Activated CD8-positive, alpha-beta T cell treated with anti-CD3 and anti-CD28 coated beads for 36 hours (primary cell): ENCODE results near the gene ORM2. TPM values are rescaled to one million over a fixed set of nuclear protein-coding genes. Genes with fewer than 3 reads are reported as not detected.
A peak's percentile ranks its signal among the peaks of the same experiment; 100 is the strongest.

Experiments used
- ATAC-seq: fragments of 200-7000 bp; cut with Tn5 transposase; one replicate; pipeline ENCODE4 v1.10.0; 2021; ENCODE audit warnings: mild to moderate bottlenecking, moderate library complexity
- CTCF ChIA-PET: fragments of 350-600 bp; sonication (Branson Sonifier 250); formaldehyde crosslinking; loops from one replicate; lab custom pipeline; 2021; ENCODE audit warnings: antibody characterized with exemption; lab: Charles Lee
- POLR2A ChIA-PET: fragments of 350-600 bp; sonication (Branson Sonifier 250); formaldehyde crosslinking; loops from one replicate; lab custom pipeline; 2021; ENCODE audit warnings: antibody characterized with exemption; lab: Charles Lee
- DNase-seq: peaks from one replicate; pipeline ENCODE4 v3.0.0-alpha.2; 2020
- H3K27ac Mint-ChIP-seq: one replicate; pipeline ENCODE4 v1.8.0; 2021; ENCODE audit warnings: mild to moderate bottlenecking, mixed read lengths
- H3K27me3 Mint-ChIP-seq: one replicate; pipeline ENCODE4 v1.8.0; 2021; ENCODE audit warnings: mixed read lengths
- H3K36me3 Mint-ChIP-seq: one replicate; pipeline ENCODE4 v1.8.0; 2021; ENCODE audit warnings: low read depth, mixed read lengths
- H3K4me1 Mint-ChIP-seq: one replicate; pipeline ENCODE4 v1.8.0; 2021; ENCODE audit warnings: low read depth, mixed read lengths
- H3K4me3 Mint-ChIP-seq: one replicate; pipeline ENCODE4 v1.8.0; 2021; ENCODE audit warnings: mild to moderate bottlenecking, moderate library complexity, mixed read lengths
- H3K9me3 Mint-ChIP-seq: one replicate; pipeline ENCODE4 v1.8.0; 2021; ENCODE audit warnings: mixed read lengths
- CTCF ChIP-seq: fragments of 200-600 bp; IDR thresholded peaks from one replicate; pipeline ENCODE4 v1.8.0; 2022; ENCODE audit warnings: antibody characterized with exemption, mild to moderate bottlenecking
- intact Hi-C: fragments of 100-400 bp; cut with micrococcal nuclease; formaldehyde crosslinking; loops from one replicate; pipeline ENCODE4 v1.10.0; 2022
- total RNA-seq, 2 experiments: library from RNA; stranded (reverse); gene quantifications; one replicate each; pipeline ENCODE4 v1.2.3, GENCODE V29; 2021

Gene ORM2
- total RNA-seq, 2 experiments from 2014 or later, result not detected

GRCh38 chr9:114343471-114344187 is 14.0 kb downstream of the ORM2 start:
- H3K4me3 Mint-ChIP-seq, result no peak overlapping the region
- TF ChIP-seq CTCF, result no peak
- intact Hi-C loops, result no loop called here
- H3K9me3 Mint-ChIP-seq, result no peaks in the 10 kb centered on the region
- POLR2A ChIA-PET, result interaction anchor here (1.6 to 18.4 kb wide), 2 partner anchors 18 to 41 kb away, joined by 6 to 277 read pairs; partner anchors contain the start of gene AKNA
- ATAC-seq (no peak), DNase-seq (no peak)
- CTCF ChIA-PET, result interaction anchor here (9.9 kb wide), 1 partner anchor 44 kb away, joined by 98 read pairs; the partner anchor contains the start of gene AKNA
- peaks cover 89% of the 10 kb centered on the region for H3K36me3 Mint-ChIP-seq
- H3K27ac Mint-ChIP-seq, result peak overlapping the region; percentile 84
- H3K27me3 Mint-ChIP-seq, result no peaks in the 10 kb centered on the region
- H3K4me1 Mint-ChIP-seq, result peaks cover 49% of the 10 kb centered on the region

DNA sequence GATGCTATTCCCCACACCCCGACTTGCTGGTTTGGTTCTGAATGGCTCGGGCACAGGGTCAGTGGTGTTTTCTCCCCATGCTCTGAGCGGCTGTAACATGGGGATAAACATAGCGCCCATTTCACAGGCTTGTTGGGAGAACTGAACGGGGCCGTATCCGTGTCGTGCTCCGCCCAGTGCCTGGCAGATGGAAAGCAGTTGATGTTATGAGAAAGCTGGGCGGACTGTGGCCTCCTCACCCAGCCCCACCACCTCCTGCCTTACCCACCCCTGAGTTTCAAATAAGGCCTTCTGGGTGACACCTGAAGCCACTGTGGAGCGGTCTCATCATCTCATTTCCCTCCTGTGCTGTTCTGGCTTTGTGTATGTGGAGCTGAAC is 14.5 kb downstream of the ORM2 start:
- POLR2A ChIA-PET, result interaction anchor here (1.0 to 18.4 kb wide), 3 partner anchors 11 to 40 kb away, joined by 3 to 277 read pairs (median 6); partner anchors contain the start of gene AKNA
- peaks cover 88% of the 10 kb centered on the region for H3K36me3 Mint-ChIP-seq
- intact Hi-C loops, result no loop called here

GRCh38 chr9:114344692-114345091 is 15.0 kb downstream of the ORM2 start:
- peaks cover 49% of the 10 kb centered on the region for H3K4me1 Mint-ChIP-seq
- peak overlapping the region; percentile 84 for H3K27ac Mint-ChIP-seq
- intact Hi-C loops, result no loop called here
- H3K9me3 Mint-ChIP-seq, result no peaks in the 10 kb centered on the region
- POLR2A ChIA-PET, result interaction anchor here (1.0 to 18.4 kb wide), 3 partner anchors 12 to 40 kb away, joined by 3 to 277 read pairs (median 6); partner anchors contain the start of gene AKNA
- DNase-seq (no peak), ATAC-seq (no peak)
- CTCF ChIA-PET, result interaction anchor here (0.9 to 9.9 kb wide), 2 partner anchors 43 to 61 kb away, joined by 3 to 98 read pairs; partner anchors contain the start of gene AKNA
- no peak overlapping the region for H3K4me3 Mint-ChIP-seq
- no peak for TF ChIP-seq CTCF
- no peaks in the 10 kb centered on the region for H3K27me3 Mint-ChIP-seq
- peaks cover 88% of the 10 kb centered on the region for H3K36me3 Mint-ChIP-seq

More for the DNA sequence above, 14.5 kb downstream of the ORM2 start:
- Mint-ChIP-seq H3K27me3 (no peaks in the 10 kb centered on the region), H3K27ac (peak overlapping the region; percentile 84), H3K9me3 (no peaks in the 10 kb centered on the region), H3K4me3 (no peak overlapping the region), H3K4me1 (peaks cover 49% of the 10 kb centered on the region)
- TF ChIP-seq CTCF, result no peak
- DNase-seq (no peak), ATAC-seq (no peak)
- CTCF ChIA-PET, result interaction anchor here (0.9 to 9.9 kb wide), 2 partner anchors 43 to 61 kb away, joined by 3 to 98 read pairs; partner anchors contain the start of gene AKNA

- no peak for TF ChIP-seq CTCF
- ChIA-PET POLR2A (interaction anchor here (1.4 to 18.4 kb wide), 3 partner anchors 13 to 39 kb away, joined by 3 to 277 read pairs (median 8); partner anchors contain the start of gene AKNA), CTCF (interaction anchor here (9.9 kb wide), 1 partner anchor 42 kb away, joined by 98 read pairs; the partner anchor contains the start of gene AKNA)
- Mint-ChIP-seq H3K27ac (peak overlapping the region; percentile 83), H3K4me3 (no peak overlapping the region), H3K9me3 (no peaks in the 10 kb centered on the region), H3K4me1 (peaks cover 53% of the 10 kb centered on the region), H3K36me3 (peaks cover 90% of the 10 kb centered on the region), H3K27me3 (no peaks in the 10 kb centered on the region)
- DNase-seq (no peak), ATAC-seq (no peak)
- intact Hi-C loops, result no loop called here
Observed at GRCh38 chr9:114345493-114346065, 15.9 kb downstream of the ORM2 start.
